Measurements from ENCODE around the gene ARHGAP29.
"Not testable (repeated sequence)": the region's sequence is repeated elsewhere in the genome, so short reads cannot be mapped to it uniquely, and the experiment has no call there.

The ARHGAP29 gene

DNA sequence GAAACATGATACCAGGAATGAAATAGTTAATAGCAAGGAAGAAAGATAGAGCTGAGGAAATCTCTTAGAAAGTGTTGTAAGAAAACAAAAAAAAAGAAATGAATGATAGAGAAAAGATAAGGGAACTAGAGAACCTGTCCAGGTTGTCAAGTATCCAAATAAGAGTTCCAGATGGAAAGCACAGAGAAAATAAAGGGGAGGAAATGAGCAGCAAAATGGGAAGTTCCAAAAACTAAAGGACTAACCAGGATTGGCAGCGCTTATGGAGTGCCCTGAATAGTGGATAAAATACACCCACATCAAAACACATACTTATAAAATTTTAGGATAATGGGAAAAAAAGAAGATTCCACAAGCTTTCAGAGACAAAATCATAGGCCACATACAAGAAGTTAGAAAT is 55.2 kb downstream of the ARHGAP29 start:
- H3K4me3 ChIP-seq (ENCODE audit: low read length), result no peak overlapping the region
- TF ChIP-seq, protein P1, sequence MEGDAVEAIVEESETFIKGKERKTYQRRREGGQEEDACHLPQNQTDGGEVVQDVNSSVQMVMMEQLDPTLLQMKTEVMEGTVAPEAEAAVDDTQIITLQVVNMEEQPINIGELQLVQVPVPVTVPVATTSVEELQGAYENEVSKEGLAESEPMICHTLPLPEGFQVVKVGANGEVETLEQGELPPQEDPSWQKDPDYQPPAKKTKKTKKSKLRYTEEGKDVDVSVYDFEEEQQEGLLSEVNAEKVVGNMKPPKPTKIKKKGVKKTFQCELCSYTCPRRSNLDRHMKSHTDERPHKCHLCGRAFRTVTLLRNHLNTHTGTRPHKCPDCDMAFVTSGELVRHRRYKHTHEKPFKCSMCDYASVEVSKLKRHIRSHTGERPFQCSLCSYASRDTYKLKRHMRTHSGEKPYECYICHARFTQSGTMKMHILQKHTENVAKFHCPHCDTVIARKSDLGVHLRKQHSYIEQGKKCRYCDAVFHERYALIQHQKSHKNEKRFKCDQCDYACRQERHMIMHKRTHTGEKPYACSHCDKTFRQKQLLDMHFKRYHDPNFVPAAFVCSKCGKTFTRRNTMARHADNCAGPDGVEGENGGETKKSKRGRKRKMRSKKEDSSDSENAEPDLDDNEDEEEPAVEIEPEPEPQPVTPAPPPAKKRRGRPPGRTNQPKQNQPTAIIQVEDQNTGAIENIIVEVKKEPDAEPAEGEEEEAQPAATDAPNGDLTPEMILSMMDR (conservative IDR thresholded peaks at IDR 0.05; ENCODE audit: low read depth, low read length), result no peak
- no peak for DNase-seq (ENCODE audit: low read depth)

DNA sequence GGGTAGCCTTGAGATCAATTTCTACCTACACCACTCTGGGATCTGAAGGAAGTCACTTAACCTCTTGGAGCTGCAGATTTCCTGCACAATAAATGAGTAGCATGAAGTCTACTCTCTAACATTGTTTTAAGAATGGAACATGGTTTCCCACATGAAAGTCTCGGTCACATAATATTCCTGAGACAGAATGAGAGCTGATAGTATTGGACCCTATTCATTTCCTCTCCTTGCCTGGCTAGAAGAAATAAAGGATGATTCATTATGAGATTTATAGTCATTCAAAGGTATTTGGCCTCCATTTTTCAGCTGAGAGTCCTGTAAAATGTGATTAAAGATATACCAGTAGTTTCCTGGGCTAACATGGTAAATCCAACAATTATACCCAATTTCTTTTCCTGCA is 56.7 kb downstream of the ARHGAP29 start:
- no peak for DNase-seq (ENCODE audit: low read depth)

GRCh38 chr1:94178901-94179300 is 58.5 kb downstream of the ARHGAP29 start:
- H3K4me3 ChIP-seq (ENCODE audit: low read length), result no peak overlapping the region

More for the DNA sequence above, 56.7 kb downstream of the ARHGAP29 start:
- H3K4me3 ChIP-seq (ENCODE audit: low read length), result no peak overlapping the region
- TF ChIP-seq, protein P1 (conservative IDR thresholded peaks at IDR 0.05; ENCODE audit: low read depth, low read length), result no peak

GRCh38 chr1:94169126-94169525 is 68.3 kb downstream of the ARHGAP29 start:
- TF ChIP-seq, protein P1 (conservative IDR thresholded peaks at IDR 0.05; ENCODE audit: low read depth, low read length), result no peak
- H3K4me3 ChIP-seq (ENCODE audit: low read length), result no peak overlapping the region
- no peak for DNase-seq (ENCODE audit: low read depth)

More at GRCh38 chr1:94178901-94179300, 58.5 kb downstream of the ARHGAP29 start:
- TF ChIP-seq, protein P1 (conservative IDR thresholded peaks at IDR 0.05; ENCODE audit: low read depth, low read length), result no peak
- DNase-seq (ENCODE audit: low read depth), result no peak

DNA sequence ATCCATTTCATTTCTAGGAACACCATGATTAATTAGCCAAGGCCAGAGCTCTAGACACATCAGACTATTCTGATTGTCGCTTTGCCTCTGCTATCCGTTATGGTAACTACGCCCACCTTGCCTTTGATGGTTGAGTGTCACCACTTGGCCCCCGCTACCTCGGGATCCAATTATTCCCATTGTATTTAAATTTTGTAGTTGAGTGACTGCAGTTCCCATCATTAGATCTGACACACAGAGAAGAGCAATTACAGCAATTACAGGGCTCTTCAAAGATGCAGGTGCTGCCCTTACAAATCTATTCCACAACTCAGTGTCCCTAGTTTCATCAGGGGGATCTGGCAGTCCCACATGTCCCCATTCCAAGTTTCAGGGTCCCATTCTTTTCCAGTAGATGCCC is 71.5 kb downstream of the ARHGAP29 start:
- no peak overlapping the region for H3K4me3 ChIP-seq (ENCODE audit: low read length)
- no peak for DNase-seq (ENCODE audit: low read depth)
- TF ChIP-seq, protein P1 (conservative IDR thresholded peaks at IDR 0.05; ENCODE audit: low read depth, low read length), result no peak

- not testable (repeated sequence) for DNase-seq (ENCODE audit: low read depth); H3K4me3 ChIP-seq (ENCODE audit: low read length)
Measured at GRCh38 chr1:94164885-94165284, 72.5 kb downstream of the ARHGAP29 start.

- not testable (repeated sequence) for H3K4me3 ChIP-seq (ENCODE audit: low read length); DNase-seq (ENCODE audit: low read depth)
Measured at GRCh38 chr1:94164121-94164520, 73.3 kb downstream of the ARHGAP29 start.

DNA sequence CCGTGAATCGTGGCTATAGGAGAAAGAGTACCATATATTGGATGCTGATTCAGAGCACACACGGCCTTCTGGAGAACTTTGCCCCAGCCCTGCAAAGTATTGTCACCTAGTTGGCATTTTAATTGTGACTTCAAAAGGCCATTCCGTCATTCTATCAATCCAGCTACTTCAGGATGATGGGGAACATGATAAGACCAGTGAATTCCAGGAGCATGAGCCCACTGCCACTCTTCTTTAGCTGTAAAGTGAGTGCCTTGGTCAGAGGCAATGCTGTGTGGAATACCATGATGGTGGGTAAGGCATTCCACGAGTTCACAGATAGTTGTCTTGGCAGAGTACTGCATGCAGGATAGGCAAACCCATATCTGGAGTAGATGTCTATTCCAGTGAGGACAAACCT is 74.1 kb downstream of the ARHGAP29 start:
- not testable (repeated sequence) for DNase-seq (ENCODE audit: low read depth); H3K4me3 ChIP-seq (ENCODE audit: low read length)

GRCh38 chr1:94160811-94161210 is 76.6 kb downstream of the ARHGAP29 start:
- DNase-seq (ENCODE audit: low read depth), result peak; percentile 96

More at GRCh38 chr1:94160811-94161210, 76.6 kb downstream of the ARHGAP29 start:
- no peak overlapping the region for H3K4me3 ChIP-seq (ENCODE audit: low read length)
- TF ChIP-seq, protein P1 (conservative IDR thresholded peaks at IDR 0.05; ENCODE audit: low read depth, low read length), result no peak
